GM18519 (cell line): ENCODE data around the gene IL15.

Source experiments
- ATAC-seq: cut with Tn5 transposase; IDR thresholded peaks from one replicate; pipeline ENCODE4 v1.9.1; 2021; ENCODE audit warnings: mild to moderate bottlenecking, moderate library complexity; ENCODE audit not compliant: unreplicated experiment, low FRiP score

Gene IL15

DNA sequence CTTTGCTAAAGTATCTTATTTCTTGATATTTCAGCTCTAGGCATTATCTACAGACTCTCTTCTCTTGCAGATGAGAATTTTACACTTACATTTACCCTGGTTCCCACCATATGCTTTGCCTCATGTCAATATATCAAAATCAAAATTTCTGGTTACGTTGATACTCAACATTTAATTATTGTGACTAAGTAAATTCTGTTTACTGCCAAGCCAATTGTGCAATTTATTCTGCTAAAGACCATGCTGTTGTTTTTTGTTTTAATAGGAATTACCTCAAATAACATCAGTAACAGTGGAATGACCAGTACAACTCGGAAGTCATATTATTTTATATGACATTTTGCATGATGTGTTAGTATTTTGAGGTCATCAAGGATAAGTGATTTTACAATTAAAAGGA, 125.5 kb downstream of the IL15 start:
- no peak for ATAC-seq

DNA sequence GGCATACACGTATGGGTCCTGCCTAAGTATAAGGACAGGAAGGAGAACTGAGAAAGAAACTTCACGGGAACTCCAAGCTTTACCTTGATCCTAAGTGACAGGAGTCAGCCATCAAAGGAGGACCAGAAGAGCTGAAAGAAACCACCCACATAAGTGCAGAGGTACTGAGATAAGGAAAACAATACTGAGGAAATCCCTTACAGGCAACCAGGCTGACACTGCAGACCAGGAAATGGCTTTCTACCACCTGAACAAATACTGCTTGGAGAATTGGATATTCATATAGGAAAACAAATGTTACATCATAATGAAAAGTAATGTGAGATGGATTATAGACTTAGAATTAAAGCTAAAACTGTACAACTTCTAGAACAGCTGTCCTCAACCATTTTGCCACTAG, 127.0 kb downstream of the IL15 start:
- no peak for ATAC-seq

GRCh38 chr4:141768954-141769353, 132.6 kb downstream of the IL15 start:
- no peak for ATAC-seq

GRCh38 chr4:141771889-141772830, 135.8 kb downstream of the IL15 start:
- ATAC-seq, result peak; percentile 88

DNA sequence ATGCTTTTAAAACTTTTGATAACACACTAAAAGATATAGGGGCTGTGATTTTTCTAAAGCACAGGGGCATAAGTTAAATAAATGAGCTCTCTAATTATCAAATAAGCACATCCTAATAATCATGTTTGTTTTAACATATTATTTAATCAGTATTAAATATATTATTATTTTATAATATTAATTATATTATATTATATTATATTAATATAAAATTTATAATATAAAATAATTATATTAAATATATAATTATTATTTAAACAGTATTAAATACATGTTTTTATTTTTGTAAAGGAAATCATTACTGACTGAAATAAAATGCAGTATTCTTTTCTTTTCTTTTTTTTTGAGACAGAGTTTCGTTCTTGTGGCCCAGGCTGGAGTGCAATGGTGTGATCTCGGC, 136.5 kb downstream of the IL15 start:
- ATAC-seq, result no peak

DNA sequence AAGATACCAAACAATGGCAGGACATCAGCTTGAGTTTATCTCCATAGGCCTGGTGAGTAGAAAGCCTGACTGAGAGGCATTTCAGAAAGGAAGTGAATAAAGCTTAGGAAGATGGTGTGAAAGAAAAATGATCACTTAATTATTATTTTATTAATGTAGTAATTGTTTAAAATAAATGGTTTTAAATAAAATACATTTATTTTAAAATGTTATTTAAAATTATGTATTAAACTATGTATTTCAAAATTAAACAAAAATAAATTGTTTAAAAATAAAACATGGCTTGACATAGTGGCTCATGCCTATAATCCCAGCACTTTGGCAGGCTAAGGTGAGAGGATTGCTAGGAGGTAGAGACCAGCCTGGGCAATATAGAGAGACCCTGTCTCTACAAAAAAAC, 145.8 kb downstream of the IL15 start:
- no peak for ATAC-seq
